Measurements from ENCODE around the gene LTO1. TPM values are rescaled to one million over a fixed set of nuclear protein-coding genes. Genes with fewer than 3 reads are reported as not detected.

Gene LTO1
- total RNA-seq, 4 donors from 2014 or later, result 16.5 to 29.2 (median 19.3) TPM

DNA sequence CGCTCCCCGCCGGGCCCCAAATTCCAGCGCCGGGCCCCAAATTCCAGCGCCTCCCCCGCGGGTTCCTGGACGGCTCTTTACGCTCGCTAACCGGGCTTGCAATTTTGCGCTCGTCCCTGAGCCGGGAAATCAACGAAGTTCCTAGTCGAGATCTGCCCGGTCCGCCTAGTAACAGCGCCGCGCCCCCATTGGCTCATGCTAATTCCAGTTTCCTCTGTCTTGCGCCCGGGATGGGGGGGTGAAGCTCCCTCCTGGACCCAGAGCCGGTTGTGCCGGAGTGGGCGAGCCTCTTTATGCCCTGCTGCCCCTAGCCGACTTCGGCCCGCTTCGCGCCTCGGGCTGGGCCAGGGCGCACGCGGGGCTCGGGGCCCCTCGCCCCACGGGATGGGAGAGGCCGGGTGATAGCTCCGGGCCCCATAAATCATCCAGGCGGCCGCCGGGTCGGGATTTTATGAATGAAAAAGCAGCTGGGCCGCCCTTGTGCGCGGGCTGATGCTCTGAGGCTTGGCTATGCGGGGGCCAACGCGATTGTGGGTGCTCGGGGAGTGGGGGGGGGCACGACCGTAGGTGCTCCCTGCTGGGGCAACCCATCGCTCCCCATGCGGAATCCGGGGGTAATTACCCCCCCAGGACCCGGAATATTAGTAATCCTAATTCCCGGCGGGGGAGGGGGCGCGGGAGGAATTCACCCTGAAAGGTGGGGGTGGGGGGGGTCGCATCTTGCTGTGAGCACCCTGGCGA, 36.0 kb downstream of the LTO1 start:
- Histone ChIP-seq H3K4me1 (peaks cover 40 to 82% (median 56%) of the 10 kb centered on the region in 3 donors), H3K4me3 (peak overlapping the region; percentile 42 to 84 (median 82)), H3K9me3 (no peaks in the 10 kb centered on the region), H3K36me3 (peaks cover 0 to 6% (median 4%) of the 10 kb centered on the region in 3 donors), H3K27ac (peak overlapping the region; percentile 72 to 93 (median 84)), H3K27me3 (peaks cover 0 to 63% (median 0%) of the 10 kb centered on the region in 4 donors)
- WGBS, 2 donors, result 1% methylated on average over 20 to 29 of the region's 64 CpGs
- no peak for DNase-seq
- intact Hi-C loops (cut with DNase I), result no loop called here
- TF ChIP-seq POLR2A (IDR thresholded peaks at IDR 0.05) (peak in 2 of 4 donors; percentile 24 to 76), CTCF (IDR thresholded peaks at IDR 0.05) (peak in 1 of 6 experiments; percentile 8)

- H3K27ac ChIP-seq, result peak overlapping the region; percentile 66 to 93 (median 84)
- H3K4me3 ChIP-seq, result peak overlapping the region; percentile 42 to 84 (median 82)
- no peaks in the 10 kb centered on the region for H3K9me3 ChIP-seq
- no peak for TF ChIP-seq CTCF (IDR thresholded peaks at IDR 0.05)
- intact Hi-C loops (cut with DNase I), result no loop called here
- H3K4me1 ChIP-seq, result peaks cover 33 to 73% (median 47%) of the 10 kb centered on the region in 3 donors
- DNase-seq, result no peak
- H3K36me3 ChIP-seq, result no peaks in the 10 kb centered on the region
- peaks cover 0 to 63% (median 0%) of the 10 kb centered on the region in 4 donors for H3K27me3 ChIP-seq
- 0 to 3% methylated on average over 6 to 19 of the region's 78 CpGs for WGBS, 2 donors
These were observed 36.9 kb downstream of the LTO1 start for GRCh38 chr11:69637941-69638871.

DNA sequence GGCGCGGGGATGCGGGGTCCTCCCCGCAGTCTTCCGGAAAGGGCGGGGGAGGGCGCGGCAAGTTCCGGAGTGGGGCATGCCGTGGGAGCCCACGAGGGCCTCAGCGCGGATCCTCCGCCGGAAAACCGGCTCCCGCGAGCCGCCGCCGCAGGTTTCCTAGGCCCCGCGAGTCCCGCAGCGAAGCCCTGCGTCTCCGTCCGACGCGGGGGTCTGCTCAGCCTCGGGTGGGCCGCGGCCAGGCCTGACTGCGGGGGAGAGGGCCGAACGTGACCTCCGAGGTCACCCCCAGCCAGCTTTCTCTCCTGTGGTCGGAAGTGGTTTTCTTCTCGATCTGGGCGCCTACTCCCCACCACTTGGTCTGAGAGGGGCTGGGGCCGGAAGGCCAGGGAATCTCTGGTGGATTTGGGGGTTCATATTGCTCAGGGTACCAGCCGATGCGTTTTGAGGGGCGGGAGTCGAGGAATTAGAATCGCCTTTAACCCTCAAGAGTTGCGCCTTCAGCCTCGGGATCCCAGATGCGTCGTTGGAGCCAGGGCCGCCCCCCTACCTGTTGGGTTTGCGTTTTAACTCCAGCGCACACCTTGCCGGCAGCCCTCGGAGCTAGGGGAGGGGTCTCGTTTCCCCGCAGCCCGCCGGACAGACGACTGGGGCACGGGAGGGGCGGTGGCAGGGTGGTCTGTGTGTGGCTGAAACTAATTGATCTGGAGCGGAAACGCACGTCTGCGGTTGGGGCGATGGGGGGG, 37.8 kb downstream of the LTO1 start:
- H3K36me3 ChIP-seq, result no peaks in the 10 kb centered on the region
- no peak for DNase-seq
- peaks cover 0 to 63% (median 0%) of the 10 kb centered on the region in 4 donors for H3K27me3 ChIP-seq
- no peaks in the 10 kb centered on the region for H3K9me3 ChIP-seq
- intact Hi-C loops (cut with DNase I), result no loop called here
- TF ChIP-seq POLR2A (IDR thresholded peaks at IDR 0.05), result no peak
- no peak for TF ChIP-seq CTCF (IDR thresholded peaks at IDR 0.05)
- 0 to 3% methylated on average over 2 to 27 of the region's 67 CpGs for WGBS, 2 donors
- peak overlapping the region; percentile 66 to 93 (median 84) for H3K27ac ChIP-seq
- peaks cover 33 to 65% (median 42%) of the 10 kb centered on the region in 3 donors for H3K4me1 ChIP-seq
- peak overlapping the region; percentile 42 to 84 (median 82) for H3K4me3 ChIP-seq

DNA sequence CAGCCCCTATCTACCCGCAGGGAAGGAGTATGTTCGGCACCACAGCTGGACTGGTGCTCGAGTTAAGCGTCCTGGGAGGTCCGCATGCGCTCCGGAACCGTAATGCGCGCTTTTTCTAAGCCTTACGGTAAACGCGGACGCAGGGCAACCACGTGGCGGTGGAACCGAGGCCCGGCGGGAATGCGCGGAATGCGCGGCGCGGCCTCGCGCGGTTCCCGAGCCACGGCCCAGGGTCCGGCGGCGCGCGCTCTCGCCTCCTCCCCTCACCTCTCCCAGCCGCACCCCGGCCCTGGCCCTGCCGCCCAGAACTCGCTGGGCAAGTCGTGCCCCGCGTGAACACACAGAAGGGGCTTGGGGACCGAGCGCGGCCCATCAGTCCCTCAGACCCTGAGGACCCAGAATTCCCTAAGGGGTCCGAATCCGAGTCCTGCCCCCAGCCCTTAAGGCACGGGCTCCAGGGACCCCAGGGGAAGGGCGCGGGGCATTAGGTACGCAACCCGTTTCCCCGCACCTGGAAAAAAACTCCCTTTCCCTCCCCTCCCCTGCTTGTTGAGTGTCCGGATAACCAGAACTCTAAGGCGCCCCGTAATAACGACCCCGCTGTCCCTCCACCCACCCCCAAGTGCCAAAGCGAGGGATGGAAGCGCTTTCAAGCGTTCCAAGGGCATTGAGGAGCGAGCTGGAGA, 38.5 kb downstream of the LTO1 start:
- 11% methylated on average over 15 of the region's 63 CpGs; no CpG with 5 or more reads in 1 of the 2 donors for WGBS, 2 donors
- no peaks in the 10 kb centered on the region for H3K9me3 ChIP-seq
- intact Hi-C loops (cut with DNase I), result no loop called here
- peak overlapping the region; percentile 42 to 84 (median 82) for H3K4me3 ChIP-seq
- DNase-seq, result no peak
- TF ChIP-seq POLR2A (IDR thresholded peaks at IDR 0.05), result peak in 1 of 4 donors; percentile 44
- TF ChIP-seq CTCF (IDR thresholded peaks at IDR 0.05), result no peak
- H3K27me3 ChIP-seq, result peaks cover 0 to 59% (median 0%) of the 10 kb centered on the region in 4 donors
- H3K27ac ChIP-seq, result peak overlapping the region; percentile 66 to 93 (median 84)
- H3K4me1 ChIP-seq, result peaks cover 33 to 59% (median 42%) of the 10 kb centered on the region in 3 donors
- H3K36me3 ChIP-seq, result no peaks in the 10 kb centered on the region

Data from esophagus squamous epithelium (tissue), 5 donors.